Esophagus mucosa (tissue), 1 donor: ENCODE data around the gene PAOX. TPM values are rescaled to one million over a fixed set of nuclear protein-coding genes. Genes with fewer than 3 reads are reported as not detected.
"Not testable (repeated sequence)": the region's sequence is repeated elsewhere in the genome, so short reads cannot be mapped to it uniquely, and the experiment has no call there.

Experiments
- ATAC-seq: fragments of 200-7000 bp; cut with Tn5 transposase; one replicate; pipeline ENCODE4 v1.9.1; 2020
- total RNA-seq: library from RNA; stranded (reverse); gene quantifications from one replicate; pipeline ENCODE4 v1.2.4, GENCODE V29; 2023
- donor health status: DM: yes; HTN: yes; CAD: no.

The PAOX gene
- total RNA-seq, 1 donor from 2014 or later, result 11.3 TPM

DNA sequence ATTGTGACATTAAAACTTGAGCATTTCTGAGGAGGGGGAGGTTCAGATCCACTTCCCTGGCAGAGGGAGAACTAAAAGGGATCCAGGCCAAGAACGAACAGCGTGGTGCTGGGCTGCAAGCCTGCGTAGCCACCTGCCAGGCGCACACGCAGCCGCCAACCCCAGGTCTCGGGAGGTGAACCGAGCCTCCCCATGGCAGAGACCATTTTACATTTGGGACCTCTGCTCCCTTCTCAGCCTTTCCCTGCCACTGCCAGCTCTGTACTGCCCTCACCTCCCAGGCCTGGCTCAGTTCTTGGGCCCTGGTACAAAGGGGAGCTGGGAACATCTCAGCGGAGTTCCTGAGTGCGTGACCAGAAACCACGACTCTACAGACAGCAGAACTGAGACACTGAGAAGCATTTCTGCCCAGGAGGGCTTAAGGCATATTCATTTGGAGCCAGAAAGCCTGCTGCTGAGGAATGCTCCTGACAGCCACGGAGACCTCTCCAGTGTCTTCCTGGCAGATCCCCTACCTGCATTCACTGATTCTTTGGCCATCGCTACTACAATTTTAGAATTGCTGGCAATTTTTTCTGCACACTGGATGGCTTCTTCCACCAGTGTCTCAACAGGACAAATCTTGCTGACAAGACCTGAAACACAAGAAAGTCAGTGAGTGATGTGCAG, 13.5 kb upstream of the PAOX start:
- no peak for ATAC-seq

DNA sequence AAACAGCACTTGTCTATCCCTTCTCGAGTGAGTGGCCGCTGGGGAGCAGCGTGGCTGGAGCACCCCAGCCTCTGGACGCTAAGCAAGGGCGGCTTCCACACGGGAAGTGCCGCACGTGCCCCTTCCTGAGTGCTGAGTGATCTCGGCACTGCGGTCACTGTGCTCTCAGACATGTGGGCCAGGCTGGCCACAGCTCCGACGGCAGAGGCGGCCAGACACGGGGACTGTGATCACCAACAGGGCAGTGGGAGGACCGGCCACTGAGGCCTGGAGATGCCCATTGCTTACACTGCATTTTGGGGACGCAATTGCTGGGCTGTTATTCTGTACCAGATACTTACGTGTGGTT, 13.0 kb upstream of the PAOX start:
- ATAC-seq, result no peak

DNA sequence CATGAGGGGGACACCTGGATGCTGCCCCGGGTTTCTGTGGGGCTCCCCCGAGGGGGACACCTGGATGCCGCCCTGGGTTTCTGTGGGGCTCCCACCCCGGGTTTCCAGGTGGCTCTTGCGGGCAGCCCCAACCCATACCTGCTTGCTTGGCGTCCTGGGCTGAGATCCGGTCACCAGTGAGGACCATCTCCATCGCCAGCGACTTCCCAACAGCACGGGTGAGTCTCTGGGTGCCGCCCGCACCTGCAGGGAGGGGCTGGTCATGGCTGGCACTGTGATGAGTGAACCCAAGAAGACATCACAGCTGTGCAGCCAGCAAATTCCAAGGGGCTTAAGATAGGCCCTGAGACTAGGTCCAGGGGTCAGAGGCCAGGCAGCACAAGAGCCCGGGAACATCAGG, 12.3 kb upstream of the PAOX start:
- no peak for ATAC-seq

DNA sequence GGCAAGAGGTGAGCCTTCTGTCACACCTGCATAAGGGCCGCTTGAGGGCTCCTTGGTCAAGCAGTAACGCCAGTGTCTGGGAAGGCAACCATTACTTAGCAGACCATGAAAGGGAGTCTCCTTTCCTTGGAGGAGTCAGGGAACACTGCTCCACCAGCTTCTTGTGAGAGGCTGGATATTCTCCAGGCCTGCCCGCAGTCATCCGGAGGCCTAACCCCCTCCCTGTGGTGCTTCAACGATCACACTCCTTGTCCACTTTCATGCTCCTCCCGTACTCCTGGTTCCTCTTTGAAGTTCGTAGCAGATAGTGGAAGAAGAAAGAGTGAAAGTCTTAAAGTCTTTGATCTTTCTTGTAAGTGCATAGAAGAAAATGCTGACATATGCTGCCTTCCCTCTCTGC, 11.6 kb upstream of the PAOX start:
- not testable (repeated sequence) for ATAC-seq

DNA sequence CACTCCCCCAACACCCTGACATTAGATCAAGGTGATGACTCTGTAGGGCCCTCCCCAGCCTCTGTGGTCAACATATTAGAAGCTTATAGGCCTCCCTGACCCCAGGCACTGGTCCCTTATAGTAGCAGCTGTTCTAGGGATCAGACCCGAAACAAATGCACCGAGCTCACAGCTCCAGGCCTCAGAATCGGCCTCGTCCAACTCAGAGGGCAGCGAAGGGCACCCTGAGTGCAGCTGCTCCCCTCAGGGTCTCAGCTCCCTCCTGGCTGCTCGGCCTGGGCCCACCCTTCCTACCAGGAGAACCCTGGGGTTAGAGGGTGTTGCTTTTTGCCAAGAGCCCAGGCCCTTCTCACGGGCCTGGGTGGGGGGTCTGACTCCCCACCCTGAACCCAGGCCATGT, 10.9 kb upstream of the PAOX start:
- no peak for ATAC-seq

DNA sequence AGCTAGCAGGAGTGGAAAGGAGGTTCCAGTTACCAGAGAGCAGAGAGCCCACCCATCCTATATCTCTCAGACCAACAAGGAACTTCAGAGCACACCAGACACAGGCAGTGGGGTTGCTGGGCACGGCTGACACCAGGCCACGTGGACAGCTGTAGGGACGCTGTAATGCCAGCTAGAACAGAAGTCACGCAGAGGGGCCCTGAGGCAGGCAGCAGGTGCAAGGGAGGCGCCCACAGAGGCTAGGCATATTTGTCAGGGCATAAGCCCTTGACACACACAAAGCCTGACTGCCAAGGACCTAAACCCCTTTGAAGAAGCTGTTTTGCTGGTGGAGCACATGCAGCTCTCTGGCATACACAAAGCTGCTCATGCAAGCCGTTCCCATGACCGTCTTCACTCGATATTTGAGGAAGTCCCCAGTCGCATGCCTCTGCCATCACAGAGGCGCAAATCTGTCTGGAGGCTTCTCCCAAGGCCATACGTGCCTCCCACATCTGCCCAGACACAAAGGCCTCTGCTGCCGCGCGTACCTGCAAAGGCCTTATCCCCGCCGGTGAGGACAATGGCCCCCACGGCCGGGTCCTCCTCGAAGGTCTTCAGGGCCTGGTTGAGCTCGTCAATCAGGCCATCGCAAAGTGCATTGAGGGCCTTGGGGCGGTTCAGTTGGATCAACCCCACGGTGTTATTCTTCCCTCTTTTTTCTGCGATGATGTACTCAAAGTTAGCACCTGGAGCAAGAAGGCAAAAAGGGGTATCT, 8.9 kb upstream of the PAOX start:
- ATAC-seq, result no peak

DNA sequence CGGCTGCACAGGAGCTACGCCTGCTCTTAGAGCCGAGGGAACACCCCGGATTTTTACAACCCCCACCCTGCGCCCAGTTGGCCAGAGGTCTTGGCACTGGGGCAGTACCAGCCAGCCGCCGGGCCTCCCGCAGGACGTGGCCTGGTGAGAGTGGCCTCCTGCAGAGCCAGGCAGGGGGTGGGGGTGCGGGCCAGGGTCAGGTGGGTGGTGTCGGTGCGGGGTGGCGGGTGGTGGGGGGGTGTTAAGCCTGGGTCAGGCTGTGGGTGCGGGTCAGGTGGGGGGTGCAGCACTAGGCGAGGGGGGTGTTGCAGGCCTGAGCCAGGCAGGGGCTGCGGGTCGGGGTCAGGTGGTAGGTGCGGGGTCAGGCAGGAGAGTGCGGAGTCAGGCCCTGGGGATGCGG, 6.6 kb upstream of the PAOX start:
- ATAC-seq, result peak; percentile 4

DNA sequence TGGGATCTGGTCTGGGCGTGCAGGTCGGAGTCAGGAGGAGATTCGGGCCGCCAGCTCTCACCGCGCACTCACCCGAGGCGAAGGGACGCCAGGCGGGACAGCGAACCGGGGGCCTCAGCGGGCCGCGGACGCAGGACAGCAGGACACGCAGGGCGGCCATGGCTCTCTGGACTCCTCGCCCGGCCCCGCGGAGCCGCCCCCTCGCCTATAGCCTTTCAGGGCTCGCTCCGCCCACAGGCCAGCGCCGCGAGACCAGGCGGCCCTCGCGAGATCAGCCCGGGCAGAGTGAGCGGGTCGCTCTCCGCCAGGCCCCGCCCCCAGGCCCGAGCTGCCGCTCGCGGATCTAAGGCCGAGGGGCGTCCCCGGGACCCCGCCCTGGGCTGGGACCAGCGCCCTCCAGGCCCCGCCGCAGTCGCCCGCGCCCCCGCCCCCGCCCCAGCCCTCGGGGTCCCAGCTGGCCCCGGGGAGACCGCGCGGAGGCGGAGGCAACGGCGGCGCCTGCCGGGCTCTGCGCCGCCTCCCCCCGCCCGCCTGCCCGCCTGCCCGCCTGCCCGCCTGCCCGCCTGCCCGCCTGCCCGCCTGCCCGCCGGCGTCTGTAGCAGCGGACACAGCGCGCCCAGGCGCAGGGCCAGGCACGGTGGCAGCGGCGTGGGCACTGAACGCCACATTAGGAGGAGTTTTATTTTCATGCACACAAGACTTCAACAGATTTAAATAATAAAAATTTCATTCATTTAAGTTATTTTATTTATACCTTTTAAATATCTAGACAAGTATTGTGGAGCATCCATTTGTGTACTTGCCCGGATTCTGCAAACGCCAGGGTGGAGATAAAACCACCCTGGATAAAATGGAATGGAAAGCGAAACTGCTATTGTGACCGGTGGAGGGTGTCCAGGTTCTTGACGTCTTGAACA, 5.6 kb upstream of the PAOX start, which contains the start of gene ECHS1:
TSS of gene ECHS1 (minus strand) at position 181 of the 917 bp plus-strand sequence. CDS start at position 160, 21 bp downstream.
- peak; percentile 97 for ATAC-seq

DNA sequence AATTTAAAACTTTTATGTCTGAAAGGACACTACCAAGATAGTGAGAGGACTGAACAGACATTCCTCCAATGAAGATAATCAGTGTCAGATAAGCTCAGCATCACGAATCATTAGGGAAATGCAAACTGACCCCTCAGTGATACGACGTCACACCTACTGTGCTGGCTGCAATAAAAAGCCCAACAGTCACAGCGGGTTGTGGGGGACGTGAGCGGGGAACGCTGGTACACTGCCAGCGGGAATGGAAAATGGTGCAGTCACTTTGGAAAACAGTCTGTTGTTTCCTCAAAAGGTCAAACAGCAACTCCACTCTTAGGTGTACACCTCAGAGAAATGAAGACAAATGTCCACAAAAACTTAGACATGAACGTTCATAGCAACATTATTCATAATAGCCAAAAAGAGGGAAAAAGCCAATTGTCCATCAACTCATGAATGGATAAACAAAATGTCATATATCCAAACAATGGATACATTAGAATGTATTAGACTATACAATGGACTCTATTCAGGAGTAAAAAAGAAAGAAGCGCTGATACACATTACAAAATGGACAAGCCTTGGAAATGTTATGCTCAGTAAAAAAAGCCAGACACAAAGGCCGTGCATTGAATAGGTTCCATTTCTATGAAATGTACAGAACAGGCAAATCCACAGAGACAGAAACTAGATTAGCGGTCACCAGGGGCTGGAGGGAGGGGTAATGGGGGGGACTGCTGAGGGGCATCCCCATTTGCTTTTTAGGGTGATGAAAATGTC, 3.5 kb upstream of the PAOX start:
- ATAC-seq, result no peak

DNA sequence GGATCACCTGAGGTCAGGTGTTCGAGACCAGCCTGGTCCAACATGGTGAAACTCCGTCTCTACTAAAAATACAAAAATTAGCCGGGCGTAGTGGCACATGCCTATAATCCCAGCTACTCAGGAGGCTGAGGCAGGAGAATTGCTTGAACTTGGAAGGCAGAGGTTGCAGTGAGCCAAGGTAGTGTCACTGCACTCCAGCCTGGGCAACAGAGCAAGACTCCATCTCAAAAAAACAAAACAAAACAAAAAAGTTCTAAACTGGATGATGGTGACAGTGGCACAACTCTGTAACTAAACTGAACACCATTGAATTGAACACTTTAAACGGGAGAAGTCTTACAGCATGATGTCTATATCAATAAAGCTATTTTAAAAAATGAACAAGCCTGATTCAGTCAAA, 2.9 kb upstream of the PAOX start:
- ATAC-seq, result not testable (repeated sequence)

DNA sequence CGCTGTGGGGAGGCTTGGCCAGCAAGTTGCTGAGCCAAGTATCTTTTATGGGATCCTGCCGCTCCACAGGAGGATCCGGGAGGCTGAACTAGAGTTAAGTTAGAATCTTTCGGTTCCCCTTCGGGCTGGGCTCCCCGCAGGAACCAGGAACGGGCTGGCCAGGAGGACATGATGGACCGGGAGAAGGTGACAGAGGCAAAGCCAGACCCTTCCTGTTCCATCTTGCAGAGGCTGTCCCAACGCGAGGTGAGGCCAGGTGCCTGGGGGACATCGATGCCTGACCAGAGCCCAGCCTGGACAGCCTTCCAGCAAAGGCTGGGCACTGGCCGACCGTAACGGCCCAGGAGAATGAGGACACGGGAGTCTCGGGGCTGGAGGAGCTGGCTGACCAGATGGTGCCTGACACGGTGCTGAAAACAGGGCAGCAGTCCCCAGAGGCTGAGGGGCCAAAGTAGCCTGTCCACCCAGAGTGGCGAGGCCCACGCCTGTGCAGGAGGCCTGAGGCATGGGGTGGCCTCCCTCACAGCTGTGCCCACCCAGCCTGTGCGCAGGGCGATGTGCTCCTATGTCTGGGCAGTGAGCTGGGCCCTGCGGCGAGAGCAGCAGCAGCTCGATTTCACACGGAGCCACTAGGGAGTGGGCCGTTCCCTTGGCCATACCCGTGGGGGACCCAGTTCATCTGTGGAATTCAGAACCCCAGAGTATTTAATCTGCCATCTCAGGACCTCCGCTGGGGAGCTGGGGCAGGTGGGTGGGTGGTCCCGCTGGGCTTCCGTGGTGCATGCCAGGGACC, 1.8 kb upstream of the PAOX start:
- no peak for ATAC-seq

DNA sequence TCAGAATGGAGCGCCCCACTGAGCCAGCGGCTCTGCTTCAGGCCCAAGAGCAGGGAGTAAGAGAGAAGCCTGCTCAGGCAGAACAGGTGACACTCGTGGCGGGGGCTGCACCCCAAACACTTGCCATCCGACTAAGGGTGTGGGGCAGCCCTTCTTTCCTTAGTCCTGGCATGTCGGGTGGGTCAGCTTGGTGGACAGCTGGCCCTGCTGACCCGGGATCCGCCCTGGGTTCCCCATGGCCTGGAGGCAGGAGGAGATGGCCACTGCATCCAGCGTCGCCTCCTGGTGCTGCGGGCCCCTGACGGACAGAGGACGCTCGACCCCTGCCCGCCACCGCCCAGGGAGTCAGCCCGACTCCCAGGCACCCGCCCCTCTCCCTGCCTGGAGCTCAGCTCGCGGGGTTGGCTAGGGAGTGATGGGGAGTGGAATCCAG, 1.2 kb upstream of the PAOX start:
- no peak for ATAC-seq

DNA sequence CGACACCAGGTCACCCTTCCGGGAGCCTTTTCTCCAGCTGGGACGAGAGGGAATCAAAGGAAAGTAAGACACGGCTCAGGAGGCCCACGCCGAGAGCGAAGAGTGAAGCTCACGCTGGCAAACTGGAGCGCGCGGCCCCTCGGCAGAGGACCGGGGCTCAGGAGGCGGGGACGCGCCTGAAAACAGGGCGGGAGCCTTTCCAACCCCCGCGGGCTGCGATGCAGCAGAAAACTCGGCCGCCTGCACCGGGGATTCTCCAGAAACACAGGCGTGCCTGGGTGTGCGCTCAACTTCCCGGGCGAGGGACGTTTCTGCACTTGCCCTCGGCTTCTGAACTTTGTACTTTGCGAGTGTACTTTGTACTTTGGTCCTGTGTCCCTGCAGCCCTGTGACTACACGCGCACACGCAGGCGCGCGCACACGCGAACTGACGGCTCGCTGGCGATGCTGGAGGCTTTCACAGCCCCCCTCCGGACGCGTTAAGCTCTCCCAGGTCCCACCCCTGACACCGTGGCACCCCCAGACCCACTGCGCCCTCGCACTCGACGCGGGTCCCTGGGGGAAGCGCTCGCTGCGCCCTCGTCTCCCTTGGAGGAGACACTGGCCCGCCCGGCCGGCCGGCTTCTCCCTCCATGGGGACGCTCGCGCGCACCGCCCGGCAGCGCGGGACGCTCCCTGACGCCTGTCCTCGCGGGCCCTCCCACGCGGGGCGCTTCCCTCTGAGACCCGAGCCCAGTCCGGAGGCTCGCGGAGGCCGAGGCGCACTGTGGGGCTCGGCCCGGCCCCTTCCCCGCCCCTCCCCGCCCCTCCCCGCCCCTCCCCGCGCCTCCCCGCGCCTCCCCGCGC, 588 bp upstream of the PAOX start:
- ATAC-seq, result peak; percentile 64

DNA sequence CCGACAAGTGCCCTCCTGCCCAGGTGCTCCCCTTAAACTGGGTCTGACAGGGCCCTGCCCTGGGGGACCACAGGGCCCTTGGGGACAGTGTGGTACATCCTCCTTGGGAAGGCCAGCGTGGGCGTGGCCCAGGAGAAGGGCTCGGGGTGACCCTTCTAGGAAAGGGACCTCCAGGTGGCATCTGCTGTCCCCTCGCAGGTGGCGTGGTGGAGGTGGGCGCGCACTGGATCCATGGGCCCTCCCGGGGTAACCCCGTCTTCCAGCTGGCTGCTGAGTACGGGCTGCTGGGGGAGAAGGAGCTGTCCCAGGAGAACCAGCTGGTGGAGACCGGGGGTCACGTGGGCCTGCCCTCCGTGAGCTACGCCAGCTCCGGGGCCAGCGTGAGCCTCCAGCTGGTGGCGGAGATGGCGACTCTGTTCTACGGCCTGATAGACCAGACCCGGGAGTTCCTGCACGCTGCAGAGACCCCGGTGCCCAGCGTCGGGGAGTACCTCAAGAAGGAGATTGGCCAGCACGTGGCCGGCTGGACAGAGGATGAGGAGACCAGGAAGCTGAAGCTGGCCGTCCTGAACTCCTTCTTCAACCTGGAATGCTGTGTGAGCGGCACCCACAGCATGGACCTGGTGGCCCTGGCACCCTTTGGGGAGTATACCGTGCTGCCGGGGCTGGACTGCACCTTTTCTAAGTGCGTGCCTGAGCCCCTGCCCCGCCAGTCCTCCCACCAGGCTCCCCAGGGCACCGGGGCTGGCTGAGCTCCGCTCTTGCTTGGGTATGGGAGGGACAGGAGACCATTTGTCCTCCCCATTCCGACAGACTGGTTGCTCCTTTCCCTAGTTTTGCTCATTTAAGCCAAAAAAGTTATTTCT, 972 bp downstream of the PAOX start:
- ATAC-seq, result no peak

DNA sequence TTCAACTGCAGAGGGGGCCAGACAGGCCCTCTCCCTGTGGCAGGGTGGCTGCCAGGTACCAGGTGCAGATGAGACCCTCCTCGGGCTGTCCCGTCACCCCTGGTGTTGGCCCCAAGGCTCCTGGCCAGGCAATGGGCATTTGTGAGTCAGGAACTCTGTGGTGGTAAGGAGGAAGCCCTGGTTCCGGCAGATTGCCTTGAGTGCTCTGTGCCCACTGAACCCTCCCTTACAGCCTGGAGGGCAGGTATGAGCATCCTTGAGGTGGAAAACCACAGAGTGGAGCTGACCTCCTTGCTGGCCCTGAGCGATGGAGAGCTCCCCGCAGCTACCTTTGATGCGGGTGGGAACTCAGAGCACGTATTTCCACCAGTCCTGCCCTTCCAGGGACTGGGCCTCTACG, 2.0 kb downstream of the PAOX start:
- no peak for ATAC-seq

DNA sequence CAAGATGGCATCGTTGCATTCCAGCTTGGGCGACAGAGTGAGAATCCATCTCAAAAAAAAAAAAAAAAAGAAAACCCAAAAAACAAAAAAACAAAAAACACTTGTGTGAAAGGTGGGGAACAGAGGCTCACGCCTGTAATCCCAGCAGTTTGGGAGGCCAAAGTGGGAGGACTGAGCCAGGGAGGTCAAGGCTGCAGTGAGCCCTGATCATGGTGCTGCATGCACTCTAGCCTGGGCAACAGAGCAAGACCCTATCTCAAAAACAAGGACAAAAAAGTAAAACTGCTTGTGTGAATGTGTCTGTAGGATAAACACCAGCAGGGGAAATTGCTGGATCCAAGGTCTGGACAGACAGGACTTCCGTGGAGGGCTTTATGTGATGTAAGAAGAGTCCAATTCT, 4.5 kb downstream of the PAOX start:
- ATAC-seq, result no peak

DNA sequence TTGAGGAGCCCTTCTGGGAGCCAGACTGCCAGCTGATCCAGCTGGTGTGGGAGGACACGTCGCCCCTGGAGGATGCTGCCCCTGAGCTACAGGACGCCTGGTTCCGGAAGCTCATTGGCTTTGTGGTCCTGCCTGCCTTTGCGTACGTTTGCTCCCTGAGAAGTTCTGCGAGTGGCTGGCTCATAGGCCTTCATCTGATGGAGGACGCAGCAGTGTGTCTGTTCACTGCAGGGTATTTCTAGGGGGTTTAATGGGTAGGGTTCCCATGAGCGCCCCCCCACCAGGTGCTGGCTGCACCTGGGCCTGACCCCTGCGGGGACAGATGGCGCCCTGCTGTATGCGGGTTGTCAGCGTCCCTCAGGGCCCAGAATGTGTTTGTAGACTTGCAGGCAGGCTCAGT, 5.0 kb downstream of the PAOX start:
- ATAC-seq, result no peak

DNA sequence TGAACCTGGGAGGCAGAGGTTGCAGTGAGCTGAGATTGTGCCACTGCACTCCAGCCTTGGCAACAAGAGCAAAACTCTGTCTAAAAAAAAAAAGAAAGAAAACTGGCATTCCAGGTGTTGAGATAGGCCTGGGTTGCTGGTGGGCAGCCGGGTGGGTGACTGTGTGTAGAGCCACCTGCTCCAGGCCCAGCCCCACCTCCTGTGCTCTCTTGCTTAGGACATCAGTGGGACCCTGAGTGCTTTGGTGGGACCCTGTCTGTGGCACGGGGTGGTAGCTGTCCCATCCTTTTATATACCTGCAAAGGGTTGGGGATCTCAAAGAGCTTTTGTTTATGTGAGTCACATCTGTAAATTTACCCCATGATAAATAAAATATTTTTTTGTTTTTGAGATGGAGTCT, 6.2 kb downstream of the PAOX start:
- ATAC-seq, result no peak

DNA sequence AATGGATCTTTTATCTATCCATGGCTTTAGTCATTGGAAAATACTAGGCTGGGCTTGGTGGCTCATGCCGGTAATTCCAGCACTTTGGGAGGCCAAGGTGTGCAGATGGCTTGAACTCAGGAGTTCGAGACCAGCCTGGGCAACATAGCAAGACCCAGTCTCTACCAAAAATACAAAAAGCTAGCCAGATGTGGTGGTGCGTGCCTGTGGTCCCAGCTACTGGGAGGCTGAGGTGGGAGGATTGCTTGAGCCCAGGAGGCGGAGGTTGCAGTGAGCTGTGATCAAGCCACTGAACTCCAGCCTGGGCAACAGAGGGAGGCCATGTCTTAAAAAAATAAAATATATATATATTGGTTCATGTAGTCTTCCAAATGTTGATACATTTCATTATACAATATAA, 7.9 kb downstream of the PAOX start:
- ATAC-seq, result not testable (repeated sequence)
